HUES6 (cell line): ENCODE data around the gene CAMK1D.
"Not testable (repeated sequence)": the region's sequence is repeated elsewhere in the genome, so short reads cannot be mapped to it uniquely, and the experiment has no call there.

Experiments used
- H3K27ac ChIP-seq: 2 replicates; pipeline ENCODE4 v1.7.0; 2013; ENCODE audit warnings: low read depth, mild to moderate bottlenecking, low read length, inconsistent platforms
- H3K27me3 ChIP-seq: 2 replicates; pipeline ENCODE4 v1.6.1; 2013; ENCODE audit warnings: low read length; ENCODE audit not compliant: control insufficient read depth, insufficient read depth
- H3K36me3 ChIP-seq: 2 replicates; pipeline ENCODE4 v1.6.1; 2013; ENCODE audit warnings: low read length; ENCODE audit not compliant: control insufficient read depth, insufficient read depth
- H3K4me1 ChIP-seq: 2 replicates; pipeline ENCODE4 v1.6.1; 2013; ENCODE audit warnings: low read length; ENCODE audit not compliant: control insufficient read depth, insufficient read depth
- H3K4me3 ChIP-seq: 2 replicates; pipeline ENCODE4 v1.5.1; 2013; ENCODE audit warnings: low read depth, low read length
- H3K9ac ChIP-seq: one replicate; pipeline ENCODE4 v1.6.1; 2013; ENCODE audit warnings: mild to moderate bottlenecking, low read length
- H3K9me3 ChIP-seq: 2 replicates; pipeline ENCODE4 v1.6.1; 2013; ENCODE audit warnings: low read depth, low read length; ENCODE audit not compliant: control insufficient read depth, insufficient read depth

Gene CAMK1D

GRCh38 chr10:12803776-12804175 lies 454.4 kb downstream of the CAMK1D start:
- H3K9me3 ChIP-seq = no peaks in the 10 kb centered on the region
- H3K4me1 ChIP-seq = peaks cover 13% of the 10 kb centered on the region
- H3K9ac ChIP-seq = no peak overlapping the region
- H3K27me3 ChIP-seq = no peaks in the 10 kb centered on the region
- no peaks in the 10 kb centered on the region for H3K36me3 ChIP-seq
- H3K4me3 ChIP-seq = no peak overlapping the region
- no peak overlapping the region for H3K27ac ChIP-seq

- Histone ChIP-seq H3K9me3 (no peaks in the 10 kb centered on the region), H3K9ac (no peak overlapping the region), H3K36me3 (no peaks in the 10 kb centered on the region), H3K4me1 (no peaks in the 10 kb centered on the region), H3K27me3 (no peaks in the 10 kb centered on the region), H3K4me3 (no peak overlapping the region), H3K27ac (no peak overlapping the region)
These were observed 457.1 kb downstream of the CAMK1D start for GRCh38 chr10:12806228-12807095.

GRCh38 chr10:12807096-12807755 lies 457.9 kb downstream of the CAMK1D start:
- no peak overlapping the region for H3K4me3 ChIP-seq
- no peaks in the 10 kb centered on the region for H3K9me3 ChIP-seq
- H3K27me3 ChIP-seq = no peaks in the 10 kb centered on the region
- H3K9ac ChIP-seq = no peak overlapping the region
- no peaks in the 10 kb centered on the region for H3K36me3 ChIP-seq
- H3K4me1 ChIP-seq = no peaks in the 10 kb centered on the region
- H3K27ac ChIP-seq = no peak overlapping the region

GRCh38 chr10:12808014-12808613 lies 458.8 kb downstream of the CAMK1D start:
- H3K4me1 ChIP-seq = no peaks in the 10 kb centered on the region
- H3K27me3 ChIP-seq = no peaks in the 10 kb centered on the region
- no peak overlapping the region for H3K27ac ChIP-seq
- no peak overlapping the region for H3K9ac ChIP-seq
- no peak overlapping the region for H3K4me3 ChIP-seq
- no peaks in the 10 kb centered on the region for H3K36me3 ChIP-seq
- no peaks in the 10 kb centered on the region for H3K9me3 ChIP-seq

- not testable (repeated sequence) for H3K9ac ChIP-seq, H3K4me1 ChIP-seq, H3K36me3 ChIP-seq, H3K27ac ChIP-seq, H3K9me3 ChIP-seq, H3K4me3 ChIP-seq, H3K27me3 ChIP-seq
These were observed 460.7 kb downstream of the CAMK1D start for GRCh38 chr10:12810046-12810445.

GRCh38 chr10:12811826-12812225 lies 462.5 kb downstream of the CAMK1D start:
- no peaks in the 10 kb centered on the region for H3K4me1 ChIP-seq
- H3K9me3 ChIP-seq = no peaks in the 10 kb centered on the region
- no peaks in the 10 kb centered on the region for H3K36me3 ChIP-seq
- H3K9ac ChIP-seq = no peak overlapping the region
- H3K27ac ChIP-seq = no peak overlapping the region
- H3K4me3 ChIP-seq = no peak overlapping the region
- H3K27me3 ChIP-seq = no peaks in the 10 kb centered on the region

GRCh38 chr10:12812571-12812970 lies 463.2 kb downstream of the CAMK1D start:
- no peaks in the 10 kb centered on the region for H3K27me3 ChIP-seq
- no peak overlapping the region for H3K27ac ChIP-seq
- no peaks in the 10 kb centered on the region for H3K4me1 ChIP-seq
- H3K9ac ChIP-seq = no peak overlapping the region
- no peaks in the 10 kb centered on the region for H3K9me3 ChIP-seq
- no peak overlapping the region for H3K4me3 ChIP-seq
- H3K36me3 ChIP-seq = no peaks in the 10 kb centered on the region

GRCh38 chr10:12814166-12814565 lies 464.8 kb downstream of the CAMK1D start:
- no peaks in the 10 kb centered on the region for H3K9me3 ChIP-seq
- no peak overlapping the region for H3K27ac ChIP-seq
- H3K4me3 ChIP-seq = no peak overlapping the region
- no peaks in the 10 kb centered on the region for H3K27me3 ChIP-seq
- no peaks in the 10 kb centered on the region for H3K36me3 ChIP-seq
- H3K9ac ChIP-seq = no peak overlapping the region
- H3K4me1 ChIP-seq = peaks cover 7% of the 10 kb centered on the region; the same call in 1 of the 2 replicates

GRCh38 chr10:12819071-12819470 lies 469.7 kb downstream of the CAMK1D start:
- H3K4me1 ChIP-seq = peaks cover 13% of the 10 kb centered on the region; the same call in 1 of the 2 replicates
- H3K27me3 ChIP-seq = no peaks in the 10 kb centered on the region
- H3K9ac ChIP-seq = no peak overlapping the region
- H3K36me3 ChIP-seq = no peaks in the 10 kb centered on the region
- H3K27ac ChIP-seq = no peak overlapping the region
- H3K9me3 ChIP-seq = no peaks in the 10 kb centered on the region
- no peak overlapping the region for H3K4me3 ChIP-seq

- Histone ChIP-seq H3K27me3 (no peaks in the 10 kb centered on the region), H3K9ac (no peak overlapping the region), H3K9me3 (no peaks in the 10 kb centered on the region), H3K4me3 (no peak overlapping the region), H3K27ac (no peak overlapping the region), H3K4me1 (peaks cover 13% of the 10 kb centered on the region; the same call in 1 of the 2 replicates), H3K36me3 (no peaks in the 10 kb centered on the region)
These were observed 470.3 kb downstream of the CAMK1D start for GRCh38 chr10:12819656-12820055.
